PC-3 (cell line): ENCODE measurements around the gene CACNA1D. TPM values are rescaled to one million over a fixed set of nuclear protein-coding genes. Genes with fewer than 3 reads are reported as not detected.

Source experiments
- ATAC-seq: fragments of 200-7000 bp; cut with Tn5 transposase; 2 replicates; pipeline ENCODE4 v1.9.1; 2020; ENCODE audit warnings: mild to moderate bottlenecking, moderate library complexity
- BruUV-seq: library from RNA; stranded (reverse); fragments of 400-500 nt; replicated peaks from 2 replicates; lab custom pipeline; 2021; lab: Mats Ljungman, UMichigan
- CTCF ChIA-PET: fragments of 300-600 bp; sonication (Branson Sonifier 250); formaldehyde crosslinking; loops from one replicate; lab custom pipeline; 2022; ENCODE audit warnings: antibody characterized with exemption; lab: Charles Lee
- POLR2A ChIA-PET: fragments of 300-600 bp; sonication (Branson Sonifier 250); formaldehyde crosslinking; loops from one replicate; lab custom pipeline; 2022; ENCODE audit warnings: antibody characterized with exemption; ENCODE audit not compliant: unreplicated experiment; lab: Charles Lee
- DNase-seq: peaks from one replicate; pipeline ENCODE4 v3.0.0-alpha.2; 2015
- H2AFZ ChIP-seq: fragments of 300-600 bp; sonication (generic); 2 replicates; pipeline ENCODE4 v1.6.0; 2016; ENCODE audit warnings: antibody characterized with exemption, low read length
- H3F3A ChIP-seq: fragments of 300-600 bp; sonication (generic); one replicate; pipeline ENCODE4 v1.6.0; 2017; ENCODE audit warnings: antibody characterized with exemption, low read length, control low read depth, mild to moderate bottlenecking; ENCODE audit not compliant: unreplicated experiment
- H3K27ac ChIP-seq: fragments of 300-600 bp; sonication (generic); 2 replicates; pipeline ENCODE4 v1.5.1; 2016; ENCODE audit warnings: mild to moderate bottlenecking, low read length
- H3K27me3 ChIP-seq: fragments of 300-600 bp; sonication (generic); 2 replicates; pipeline ENCODE4 v1.6.1; 2016; ENCODE audit warnings: low read length, mixed read lengths
- H3K36me3 ChIP-seq: fragments of 300-600 bp; sonication (generic); 2 replicates; pipeline ENCODE4 v1.6.1; 2016; ENCODE audit warnings: low read depth, mixed run types, low read length, mixed read lengths
- H3K4me1 ChIP-seq: fragments of 300-600 bp; sonication (generic); 2 replicates; pipeline ENCODE4 v1.5.1; 2016; ENCODE audit warnings: low read length; ENCODE audit not compliant: insufficient read depth
- H3K4me2 ChIP-seq: fragments of 300-600 bp; sonication (generic); 2 replicates; pipeline ENCODE4 v1.6.0; 2016; ENCODE audit warnings: low read length
- H3K4me3 ChIP-seq: fragments of 300-600 bp; sonication (generic); 2 replicates; pipeline ENCODE4 v1.5.1; 2016; ENCODE audit warnings: mild to moderate bottlenecking, low read length, mixed read lengths
- H3K79me2 ChIP-seq: fragments of 300-600 bp; sonication (generic); 2 replicates; pipeline ENCODE4 v1.6.1; 2017; ENCODE audit warnings: low read length, mixed read lengths
- H3K9ac ChIP-seq: fragments of 300-600 bp; sonication (generic); 2 replicates; pipeline ENCODE4 v1.6.0; 2016; ENCODE audit warnings: mild to moderate bottlenecking, low read length
- H3K9me2 ChIP-seq: fragments of 300-600 bp; sonication (generic); replicated peaks from 2 replicates; pipeline ENCODE4 v1.6.1; 2016; ENCODE audit warnings: mixed run types, low read length, mixed read lengths
- H3K9me3 ChIP-seq: fragments of 300-600 bp; sonication (generic); 2 replicates; pipeline ENCODE4 v1.6.1; 2016; ENCODE audit warnings: low read length, mixed read lengths
- H4K20me1 ChIP-seq: fragments of 300-600 bp; sonication (generic); 2 replicates; pipeline ENCODE4 v1.6.1; 2016; ENCODE audit warnings: low read length, mixed read lengths
- EZH2 ChIP-seq: fragments of 300-600 bp; sonication (generic); IDR thresholded peaks from one replicate; pipeline ENCODE4 v1.6.1; 2017; ENCODE audit warnings: antibody characterized with exemption, mild to moderate bottlenecking, low read length; ENCODE audit not compliant: unreplicated experiment
- EZH2phosphoT487 ChIP-seq: fragments of 300-600 bp; sonication (generic); IDR thresholded peaks from 2 replicates; pipeline ENCODE4 v1.6.1; 2018; ENCODE audit warnings: mild to moderate bottlenecking, antibody characterized with exemption, low read length, borderline replicate concordance
- intact Hi-C: fragments of 100-400 bp; cut with micrococcal nuclease; formaldehyde crosslinking; loops from 2 replicates; pipeline ENCODE4 v1.9.0; 2023
- total RNA-seq: library from RNA; depleted of rRNA; stranded (reverse); fragments of >200 nt; gene quantifications from 2 replicates; pipeline ENCODE4 v1.2.3, GENCODE V29; 2014
- TF ChIP-seq, protein P1 (sequence below): fragments of 300-600 bp; sonication (generic); conservative IDR thresholded peaks from 2 replicates; pipeline ENCODE4 v1.5.1; 2017; ENCODE audit warnings: antibody characterized with exemption, low read depth, mild to moderate bottlenecking, low read length

Gene CACNA1D
- total RNA-seq, 1 experiment from 2014 or later = not detected

DNA sequence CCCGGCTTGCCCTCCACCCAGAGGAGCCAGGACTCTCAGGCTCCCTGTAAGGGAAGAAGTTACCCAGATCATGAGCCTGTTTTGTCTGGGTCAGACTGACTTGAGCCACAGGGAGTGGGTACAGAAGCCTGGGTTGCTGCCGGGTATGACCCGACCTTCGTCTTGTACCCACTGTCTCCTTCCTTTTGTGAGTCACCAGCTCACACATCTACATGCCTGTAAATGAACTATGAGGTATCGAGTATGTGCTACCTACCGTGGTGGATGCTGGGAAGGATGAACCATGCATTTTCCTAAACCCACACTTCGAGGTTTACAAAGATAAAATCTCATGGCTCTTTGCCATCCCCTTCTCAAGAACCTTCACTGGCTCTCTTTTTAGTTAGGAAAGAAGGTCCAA, 56.9 kb downstream of the CACNA1D start:
- Histone ChIP-seq H3K9me3 (no peaks in the 10 kb centered on the region), H3K27ac (no peak overlapping the region), H4K20me1 (no peaks in the 10 kb centered on the region), H3F3A (no peaks in the 10 kb centered on the region), H3K4me1 (no peaks in the 10 kb centered on the region), H3K79me2 (no peaks in the 10 kb centered on the region), H3K9me2 (no peaks in the 10 kb centered on the region), H3K36me3 (no peaks in the 10 kb centered on the region), H3K4me3 (no peak overlapping the region), H3K4me2 (no peak overlapping the region), H3K27me3 (peaks cover 93% of the 10 kb centered on the region), H3K9ac (no peak overlapping the region), H2AFZ (no peak overlapping the region)
- ATAC-seq = no peak
- POLR2A ChIA-PET = no interaction called here
- CTCF ChIA-PET = no interaction called here
- intact Hi-C loops = no loop called here
- no TSS peak for BruUV-seq
- DNase-seq = no peak
- no peak for TF ChIP-seq EZH2
- TF ChIP-seq, protein P1, sequence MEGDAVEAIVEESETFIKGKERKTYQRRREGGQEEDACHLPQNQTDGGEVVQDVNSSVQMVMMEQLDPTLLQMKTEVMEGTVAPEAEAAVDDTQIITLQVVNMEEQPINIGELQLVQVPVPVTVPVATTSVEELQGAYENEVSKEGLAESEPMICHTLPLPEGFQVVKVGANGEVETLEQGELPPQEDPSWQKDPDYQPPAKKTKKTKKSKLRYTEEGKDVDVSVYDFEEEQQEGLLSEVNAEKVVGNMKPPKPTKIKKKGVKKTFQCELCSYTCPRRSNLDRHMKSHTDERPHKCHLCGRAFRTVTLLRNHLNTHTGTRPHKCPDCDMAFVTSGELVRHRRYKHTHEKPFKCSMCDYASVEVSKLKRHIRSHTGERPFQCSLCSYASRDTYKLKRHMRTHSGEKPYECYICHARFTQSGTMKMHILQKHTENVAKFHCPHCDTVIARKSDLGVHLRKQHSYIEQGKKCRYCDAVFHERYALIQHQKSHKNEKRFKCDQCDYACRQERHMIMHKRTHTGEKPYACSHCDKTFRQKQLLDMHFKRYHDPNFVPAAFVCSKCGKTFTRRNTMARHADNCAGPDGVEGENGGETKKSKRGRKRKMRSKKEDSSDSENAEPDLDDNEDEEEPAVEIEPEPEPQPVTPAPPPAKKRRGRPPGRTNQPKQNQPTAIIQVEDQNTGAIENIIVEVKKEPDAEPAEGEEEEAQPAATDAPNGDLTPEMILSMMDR = no peak
- no peak for TF ChIP-seq EZH2phosphoT487

DNA sequence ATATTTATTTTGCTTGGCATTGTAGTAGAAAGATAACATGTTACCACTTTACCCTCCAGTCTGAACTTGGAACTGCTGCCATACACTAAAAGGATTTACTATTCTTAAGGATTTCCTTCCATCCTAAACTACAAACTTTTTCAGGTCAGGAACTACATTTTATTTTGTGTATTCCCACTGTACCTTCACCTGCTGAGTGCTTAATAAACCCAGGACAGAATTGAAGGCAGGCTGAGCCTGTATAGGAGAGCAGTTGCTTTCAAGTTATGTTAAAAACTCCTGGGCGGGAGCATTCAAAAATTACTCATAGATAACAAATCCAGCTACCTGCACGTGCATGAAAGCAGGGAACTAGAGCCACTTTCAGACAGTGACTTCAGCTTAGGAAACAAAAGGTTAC, 58.3 kb downstream of the CACNA1D start:
- intact Hi-C loops = no loop called here
- H3K36me3 ChIP-seq = no peaks in the 10 kb centered on the region
- ChIA-PET POLR2A (no interaction called here), CTCF (no interaction called here)
- no peak overlapping the region for H3K9ac ChIP-seq
- peaks cover 91% of the 10 kb centered on the region for H3K27me3 ChIP-seq
- TF ChIP-seq, protein P1 = no peak
- no peak for TF ChIP-seq EZH2phosphoT487
- no peak for TF ChIP-seq EZH2
- H3K9me2 ChIP-seq = no peaks in the 10 kb centered on the region
- H3K4me3 ChIP-seq = no peak overlapping the region
- H4K20me1 ChIP-seq = no peaks in the 10 kb centered on the region
- H3K9me3 ChIP-seq = no peaks in the 10 kb centered on the region
- H3K4me1 ChIP-seq = no peaks in the 10 kb centered on the region
- no peaks in the 10 kb centered on the region for H3K79me2 ChIP-seq
- no peak overlapping the region for H3K4me2 ChIP-seq
- H2AFZ ChIP-seq = no peak overlapping the region
- ATAC-seq (no peak), DNase-seq (no peak)
- BruUV-seq = no TSS peak
- no peaks in the 10 kb centered on the region for H3F3A ChIP-seq
- H3K27ac ChIP-seq = no peak overlapping the region

DNA sequence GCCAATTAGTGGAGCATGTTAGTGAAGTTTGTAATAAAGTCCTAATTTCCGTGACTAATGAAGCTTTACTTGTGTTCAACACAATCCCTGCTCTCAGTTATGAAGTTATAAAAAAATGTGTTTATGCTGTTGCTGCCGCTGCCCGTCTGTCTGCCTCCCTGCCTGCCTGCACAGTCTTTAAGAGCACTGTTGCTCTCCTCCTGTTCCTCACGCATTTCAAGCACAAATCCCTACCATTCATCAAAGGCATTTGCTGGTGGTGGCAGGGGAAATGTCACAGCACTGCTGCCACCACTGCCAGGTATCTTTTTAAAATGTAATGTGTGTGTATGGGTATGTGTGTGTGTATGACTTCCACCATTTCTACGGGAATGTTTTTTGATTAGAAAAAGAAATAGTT, 58.8 kb downstream of the CACNA1D start:
- Histone ChIP-seq H3K4me2 (no peak overlapping the region), H3K27ac (no peak overlapping the region), H2AFZ (no peak overlapping the region), H3K79me2 (no peaks in the 10 kb centered on the region), H3K4me1 (no peaks in the 10 kb centered on the region), H3K36me3 (no peaks in the 10 kb centered on the region), H3K27me3 (peaks cover 91% of the 10 kb centered on the region), H4K20me1 (no peaks in the 10 kb centered on the region), H3K9ac (no peak overlapping the region), H3F3A (no peaks in the 10 kb centered on the region), H3K4me3 (no peak overlapping the region), H3K9me2 (no peaks in the 10 kb centered on the region), H3K9me3 (no peaks in the 10 kb centered on the region)
- ChIA-PET CTCF (no interaction called here), POLR2A (no interaction called here)
- ATAC-seq (no peak), DNase-seq (no peak)
- intact Hi-C loops = no loop called here
- TF ChIP-seq, protein P1 = no peak
- TF ChIP-seq EZH2 = no peak
- TF ChIP-seq EZH2phosphoT487 = no peak
- BruUV-seq = no TSS peak
